WI38 (cell line): ENCODE results near the gene FSTL1.

ENCODE experiments used
- H3K4me3 ChIP-seq: 2 replicates; pipeline ENCODE4 v1.5.1; 2011; ENCODE audit warnings: low read depth, mild to moderate bottlenecking, control low read depth, low read length
- CTCF ChIP-seq: IDR thresholded peaks from 2 replicates; pipeline ENCODE4 v1.5.1; 2012; ENCODE audit warnings: low read depth, mild to moderate bottlenecking, control low read depth, low read length

FSTL1 gene

GRCh38 chr3:120473896-120474675, 23.3 kb upstream of the FSTL1 start:
- no peak for TF ChIP-seq CTCF
- H3K4me3 ChIP-seq: no peak overlapping the region

GRCh38 chr3:120473389-120473788, 22.6 kb upstream of the FSTL1 start:
- no peak overlapping the region for H3K4me3 ChIP-seq
- TF ChIP-seq CTCF: no peak

GRCh38 chr3:120472121-120472844, 21.5 kb upstream of the FSTL1 start:
- TF ChIP-seq CTCF: no peak
- no peak overlapping the region for H3K4me3 ChIP-seq

GRCh38 chr3:120471643-120472042, 20.9 kb upstream of the FSTL1 start:
- TF ChIP-seq CTCF: no peak
- H3K4me3 ChIP-seq: no peak overlapping the region

GRCh38 chr3:120470870-120471269, 20.1 kb upstream of the FSTL1 start:
- TF ChIP-seq CTCF: no peak

GRCh38 chr3:120469882-120470301, 19.1 kb upstream of the FSTL1 start:
- no peak for TF ChIP-seq CTCF
- H3K4me3 ChIP-seq: no peak overlapping the region

More at GRCh38 chr3:120470870-120471269, 20.1 kb upstream of the FSTL1 start:
- H3K4me3 ChIP-seq: no peak overlapping the region

- TF ChIP-seq CTCF: no peak
- H3K4me3 ChIP-seq: no peak overlapping the region
Measured at GRCh38 chr3:120469440-120469839, 18.6 kb upstream of the FSTL1 start.
